Measurements from ENCODE around the gene PRSS27.

PRSS27 gene

DNA sequence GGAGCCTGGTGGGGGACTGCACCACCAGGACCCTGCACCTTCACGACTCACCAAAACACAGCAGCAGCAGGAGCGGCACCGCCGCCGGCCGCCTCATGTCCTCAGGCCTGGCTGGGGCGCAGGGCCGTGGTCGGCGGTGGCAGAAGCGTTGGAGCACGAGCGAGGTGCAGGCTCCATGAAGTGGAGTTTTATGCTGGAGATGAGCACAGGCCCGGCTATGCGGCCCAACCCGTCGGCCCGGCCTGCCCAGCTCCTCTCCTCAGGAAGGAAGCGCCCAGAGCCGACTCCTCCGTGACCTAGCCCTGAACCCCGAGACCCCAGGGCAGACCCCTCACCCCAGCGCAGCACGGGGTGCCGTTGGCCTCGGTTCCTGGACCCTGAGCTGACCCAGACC is at the start of gene PRSS27:
Gene PRSS27 (minus strand): TSS at position 161 of the 394 bp plus-strand sequence. CDS start 64 bp downstream, at position 97.
- no peak for DNase-seq

DNA sequence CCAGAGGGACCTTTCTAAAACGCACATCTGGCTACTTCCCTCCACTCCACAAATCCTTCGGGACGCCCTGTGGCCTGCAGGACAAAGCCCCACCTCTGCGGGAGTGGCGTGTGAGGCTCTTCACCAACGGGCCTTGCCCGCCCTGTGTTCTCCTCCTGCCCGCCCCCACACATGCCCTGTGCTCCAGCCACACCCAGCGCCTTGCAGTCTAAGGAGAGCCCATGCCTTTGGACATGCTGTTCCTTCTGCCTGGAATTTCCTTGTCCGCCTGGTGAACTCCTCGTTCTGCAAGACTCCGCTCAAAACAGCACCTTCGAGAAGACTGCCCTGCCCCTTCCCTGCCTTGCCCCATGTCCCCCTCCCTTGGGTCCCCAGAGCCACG is 49.6 kb upstream of the PRSS27 start:
- no peak for DNase-seq
- in situ Hi-C loops (cut with MboI; ENCODE audit: low pct_unique_long_range_greater_than_20kb, low sequenced_read_pairs), result no loop called here

More for the DNA sequence above, at the start of gene PRSS27:
- in situ Hi-C loops (cut with MboI; ENCODE audit: low pct_unique_long_range_greater_than_20kb, low sequenced_read_pairs), result no loop called here

GRCh38 chr16:2769100-2769529 is 49.1 kb upstream of the PRSS27 start:
- in situ Hi-C loops (cut with MboI; ENCODE audit: low pct_unique_long_range_greater_than_20kb, low sequenced_read_pairs), result no loop called here
- no peak for DNase-seq

- in situ Hi-C loops (cut with MboI; ENCODE audit: low pct_unique_long_range_greater_than_20kb, low sequenced_read_pairs), result no loop called here
- DNase-seq, result no peak
Measured at GRCh38 chr16:2768403-2769089, 48.5 kb upstream of the PRSS27 start.

GRCh38 chr16:2767891-2768290 is 47.9 kb upstream of the PRSS27 start:
- in situ Hi-C loops (cut with MboI; ENCODE audit: low pct_unique_long_range_greater_than_20kb, low sequenced_read_pairs), result no loop called here
- no peak for DNase-seq

- in situ Hi-C loops (cut with MboI; ENCODE audit: low pct_unique_long_range_greater_than_20kb, low sequenced_read_pairs), result no loop called here
- DNase-seq, result no peak
Measured at GRCh38 chr16:2767140-2767731, 47.2 kb upstream of the PRSS27 start.

DNA sequence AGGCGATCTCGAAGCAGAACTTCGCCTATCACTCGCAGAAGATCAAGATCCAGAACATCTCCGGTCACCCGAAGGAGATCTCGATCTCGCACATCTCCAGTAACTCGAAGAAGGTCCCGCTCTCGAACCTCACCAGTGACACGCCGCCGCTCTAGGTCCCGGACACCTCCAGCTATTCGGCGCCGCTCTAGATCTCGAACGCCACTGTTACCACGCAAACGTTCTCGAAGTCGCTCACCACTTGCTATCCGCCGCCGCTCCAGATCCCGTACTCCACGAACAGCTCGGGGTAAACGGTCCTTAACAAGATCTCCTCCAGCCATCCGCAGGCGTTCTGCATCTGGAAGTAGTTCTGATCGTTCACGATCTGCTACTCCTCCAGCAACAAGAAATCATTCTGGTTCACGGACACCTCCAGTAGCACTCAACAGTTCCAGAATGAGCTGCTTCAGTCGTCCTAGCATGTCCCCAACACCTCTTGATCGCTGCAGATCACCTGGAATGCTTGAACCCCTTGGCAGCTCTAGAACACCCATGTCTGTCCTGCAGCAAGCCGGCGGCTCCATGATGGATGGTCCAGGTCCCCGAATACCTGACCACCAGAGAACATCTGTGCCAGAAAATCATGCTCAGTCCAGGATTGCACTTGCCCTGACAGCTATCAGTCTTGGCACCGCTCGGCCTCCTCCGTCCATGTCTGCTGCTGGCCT is 46.6 kb upstream of the PRSS27 start:
- no peak for DNase-seq
- in situ Hi-C loops (cut with MboI; ENCODE audit: low pct_unique_long_range_greater_than_20kb, low sequenced_read_pairs), result no loop called here

DNA sequence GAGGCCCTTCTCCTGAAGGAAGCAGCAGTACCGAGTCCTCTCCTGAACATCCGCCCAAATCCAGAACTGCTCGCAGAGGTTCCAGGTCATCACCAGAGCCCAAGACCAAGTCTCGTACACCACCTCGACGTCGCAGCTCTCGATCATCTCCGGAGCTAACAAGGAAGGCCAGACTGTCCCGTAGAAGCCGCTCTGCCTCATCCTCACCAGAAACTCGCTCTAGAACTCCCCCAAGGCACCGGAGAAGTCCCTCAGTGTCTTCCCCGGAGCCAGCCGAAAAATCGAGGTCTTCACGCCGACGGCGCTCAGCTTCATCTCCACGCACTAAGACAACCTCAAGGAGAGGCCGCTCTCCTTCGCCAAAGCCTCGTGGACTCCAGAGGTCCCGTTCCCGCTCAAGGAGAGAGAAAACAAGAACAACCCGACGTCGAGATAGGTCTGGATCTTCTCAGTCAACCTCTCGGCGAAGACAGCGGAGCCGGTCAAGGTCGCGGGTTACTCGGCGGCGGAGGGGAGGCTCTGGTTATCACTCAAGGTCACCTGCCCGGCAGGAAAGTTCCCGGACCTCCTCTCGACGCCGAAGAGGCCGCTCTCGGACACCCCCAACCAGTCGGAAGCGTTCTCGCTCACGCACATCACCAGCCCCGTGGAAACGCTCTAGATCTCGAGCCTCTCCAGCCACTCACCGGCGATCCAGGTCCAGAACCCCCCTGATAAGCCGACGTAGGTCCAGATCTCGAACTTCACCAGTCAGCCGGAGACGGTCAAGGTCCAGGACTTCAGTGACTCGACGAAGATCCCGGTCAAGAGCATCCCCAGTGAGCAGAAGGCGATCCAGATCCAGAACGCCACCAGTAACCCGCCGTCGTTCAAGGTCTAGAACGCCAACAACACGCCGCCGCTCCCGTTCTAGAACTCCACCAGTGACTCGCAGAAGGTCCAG is 45.7 kb upstream of the PRSS27 start:
- no peak for DNase-seq
- in situ Hi-C loops (cut with MboI; ENCODE audit: low pct_unique_long_range_greater_than_20kb, low sequenced_read_pairs), result no loop called here

DNA sequence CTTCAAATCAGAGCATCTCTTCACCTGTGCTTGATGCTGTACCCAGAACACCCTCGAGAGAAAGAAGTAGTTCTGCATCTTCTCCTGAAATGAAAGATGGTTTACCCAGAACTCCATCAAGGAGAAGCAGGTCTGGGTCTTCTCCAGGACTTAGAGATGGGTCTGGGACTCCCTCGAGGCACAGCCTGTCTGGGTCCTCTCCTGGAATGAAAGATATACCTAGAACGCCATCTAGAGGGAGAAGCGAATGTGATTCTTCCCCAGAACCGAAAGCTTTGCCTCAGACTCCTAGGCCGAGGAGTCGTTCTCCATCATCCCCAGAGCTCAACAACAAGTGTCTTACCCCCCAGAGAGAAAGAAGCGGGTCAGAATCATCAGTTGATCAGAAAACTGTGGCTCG is 44.7 kb upstream of the PRSS27 start:
- DNase-seq, result no peak
- in situ Hi-C loops (cut with MboI; ENCODE audit: low pct_unique_long_range_greater_than_20kb, low sequenced_read_pairs), result no loop called here

DNA sequence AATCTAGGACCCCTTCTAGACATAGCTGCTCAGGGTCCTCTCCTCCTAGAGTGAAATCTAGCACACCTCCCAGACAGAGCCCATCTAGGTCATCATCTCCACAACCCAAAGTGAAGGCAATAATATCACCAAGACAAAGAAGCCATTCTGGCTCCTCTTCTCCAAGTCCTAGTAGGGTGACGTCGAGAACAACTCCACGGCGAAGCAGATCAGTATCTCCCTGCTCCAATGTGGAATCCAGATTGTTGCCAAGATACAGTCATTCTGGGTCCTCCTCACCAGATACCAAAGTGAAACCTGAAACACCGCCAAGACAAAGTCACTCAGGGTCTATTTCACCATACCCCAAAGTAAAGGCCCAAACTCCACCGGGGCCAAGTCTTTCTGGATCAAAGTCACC is 43.1 kb upstream of the PRSS27 start:
- in situ Hi-C loops (cut with MboI; ENCODE audit: low pct_unique_long_range_greater_than_20kb, low sequenced_read_pairs), result no loop called here

DNA sequence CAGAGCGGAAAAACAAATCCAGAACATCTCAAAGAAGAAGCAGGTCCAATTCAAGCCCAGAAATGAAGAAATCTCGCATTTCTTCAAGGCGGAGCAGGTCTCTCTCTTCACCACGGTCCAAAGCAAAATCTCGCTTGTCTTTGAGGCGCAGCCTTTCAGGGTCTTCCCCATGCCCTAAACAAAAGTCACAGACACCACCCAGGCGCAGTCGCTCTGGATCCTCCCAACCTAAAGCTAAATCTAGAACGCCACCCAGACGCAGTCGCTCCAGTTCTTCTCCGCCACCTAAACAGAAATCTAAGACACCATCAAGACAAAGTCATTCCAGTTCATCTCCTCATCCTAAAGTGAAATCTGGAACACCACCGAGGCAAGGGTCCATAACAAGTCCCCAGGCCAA is 42.7 kb upstream of the PRSS27 start:
- in situ Hi-C loops (cut with MboI; ENCODE audit: low pct_unique_long_range_greater_than_20kb, low sequenced_read_pairs), result no loop called here
- no peak for DNase-seq

More for the DNA sequence above, 43.1 kb upstream of the PRSS27 start:
- no peak for DNase-seq

DNA sequence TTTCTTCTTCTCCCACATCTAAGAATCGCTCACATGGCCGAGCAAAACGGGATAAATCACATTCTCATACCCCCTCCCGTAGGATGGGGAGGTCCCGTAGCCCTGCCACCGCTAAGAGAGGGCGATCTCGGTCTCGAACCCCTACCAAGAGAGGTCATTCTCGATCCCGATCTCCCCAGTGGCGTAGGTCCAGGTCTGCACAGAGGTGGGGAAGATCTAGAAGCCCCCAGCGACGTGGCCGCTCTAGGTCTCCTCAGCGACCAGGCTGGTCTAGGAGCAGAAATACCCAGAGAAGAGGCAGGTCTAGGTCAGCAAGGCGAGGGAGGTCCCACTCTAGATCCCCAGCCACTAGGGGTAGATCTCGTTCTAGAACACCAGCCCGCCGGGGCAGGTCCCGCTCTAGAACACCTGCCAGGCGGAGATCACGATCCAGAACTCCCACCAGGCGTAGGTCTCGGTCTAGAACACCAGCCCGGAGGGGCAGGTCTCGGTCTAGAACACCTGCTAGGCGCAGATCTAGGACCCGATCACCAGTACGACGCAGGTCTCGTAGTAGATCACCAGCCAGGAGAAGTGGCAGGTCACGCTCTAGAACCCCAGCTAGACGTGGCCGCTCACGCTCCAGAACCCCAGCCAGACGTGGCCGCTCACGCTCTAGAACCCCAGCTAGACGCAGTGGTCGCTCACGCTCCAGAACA is 42.0 kb upstream of the PRSS27 start:
- in situ Hi-C loops (cut with MboI; ENCODE audit: low pct_unique_long_range_greater_than_20kb, low sequenced_read_pairs), result no loop called here
- no peak for DNase-seq

- in situ Hi-C loops (cut with MboI; ENCODE audit: low pct_unique_long_range_greater_than_20kb, low sequenced_read_pairs), result no loop called here
- DNase-seq, result no peak
Measured at GRCh38 chr16:2761472-2761871, 41.4 kb upstream of the PRSS27 start.

- in situ Hi-C loops (cut with MboI; ENCODE audit: low pct_unique_long_range_greater_than_20kb, low sequenced_read_pairs), result no loop called here
- DNase-seq, result no peak
Measured at GRCh38 chr16:2757344-2757743, 37.3 kb upstream of the PRSS27 start.

DNA sequence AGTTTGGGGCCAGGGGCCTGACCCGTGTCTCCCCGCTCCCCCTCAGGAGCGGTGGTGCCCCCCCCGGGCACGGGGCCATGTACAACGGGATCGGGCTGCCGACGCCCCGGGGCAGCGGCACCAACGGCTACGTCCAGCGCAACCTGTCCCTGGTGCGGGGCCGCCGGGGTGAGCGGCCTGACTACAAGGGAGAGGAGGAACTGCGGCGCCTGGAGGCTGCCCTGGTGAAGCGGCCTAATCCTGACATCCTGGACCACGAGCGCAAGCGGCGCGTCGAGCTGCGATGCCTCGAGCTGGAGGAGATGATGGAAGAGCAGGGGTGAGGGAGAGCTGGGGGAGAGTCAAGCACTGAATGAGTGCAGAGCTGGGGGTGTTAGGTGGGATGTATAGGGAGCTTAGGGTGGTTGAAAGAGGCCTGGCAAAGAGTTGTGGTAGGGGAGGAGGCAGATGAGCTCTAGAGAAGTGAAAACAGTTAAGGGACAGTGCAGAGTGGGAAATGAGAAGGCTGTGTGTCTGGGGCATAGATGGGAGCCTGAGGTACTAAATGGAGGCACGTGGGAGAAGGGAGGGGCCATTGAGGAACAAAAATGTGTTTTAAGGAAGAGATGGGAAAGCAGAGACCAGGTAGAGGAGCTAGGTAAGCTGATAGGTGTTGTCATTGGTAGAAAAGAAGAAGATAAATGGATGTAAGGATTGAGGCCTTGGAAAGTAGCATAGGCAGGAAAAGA is 36.4 kb upstream of the PRSS27 start:
- in situ Hi-C loops (cut with MboI; ENCODE audit: low pct_unique_long_range_greater_than_20kb, low sequenced_read_pairs), result no loop called here
- DNase-seq, result no peak

DNA sequence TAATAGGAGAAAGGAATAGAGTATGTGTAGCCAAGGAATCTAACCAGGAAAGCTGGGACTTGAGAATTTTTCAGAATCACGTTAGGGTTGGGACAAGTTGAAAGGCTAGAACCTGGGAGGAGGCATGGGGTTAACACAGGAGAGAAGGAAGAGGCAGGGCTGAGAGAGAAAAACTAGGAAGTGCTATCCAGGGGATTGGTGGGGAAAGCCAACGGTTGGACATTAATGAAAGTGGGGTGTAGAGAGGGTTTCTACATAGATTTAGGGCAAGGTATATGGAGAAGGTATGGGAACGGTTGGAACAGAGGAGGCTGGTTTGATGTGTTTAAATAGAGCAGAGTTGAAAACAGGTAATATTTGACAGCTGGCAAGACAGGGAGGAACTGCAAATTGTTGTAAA is 35.1 kb upstream of the PRSS27 start:
- in situ Hi-C loops (cut with MboI; ENCODE audit: low pct_unique_long_range_greater_than_20kb, low sequenced_read_pairs), result no loop called here
- no peak for DNase-seq

- in situ Hi-C loops (cut with MboI; ENCODE audit: low pct_unique_long_range_greater_than_20kb, low sequenced_read_pairs), result no loop called here
Measured at GRCh38 chr16:2753733-2754020, 33.7 kb upstream of the PRSS27 start.

More at GRCh38 chr16:2753733-2754020, 33.7 kb upstream of the PRSS27 start:
- no peak for DNase-seq
